Neural cell (in vitro differentiated cells): ENCODE data around the gene ZNF562. TPM values are rescaled to one million over a fixed set of nuclear protein-coding genes. Genes with fewer than 3 reads are reported as not detected.
A peak's percentile ranks its signal among the peaks of the same experiment; 100 is the strongest.

Experiments
- H2AFZ ChIP-seq: fragments of 200-600, 300-800 bp; sonication (generic), shearing (Covaris generic); 2 replicates; pipeline ENCODE4 v1.6.0; 2014; ENCODE audit warnings: low read depth, mild to moderate bottlenecking, antibody characterized with exemption, low read length, moderate library complexity
- H3F3A ChIP-seq: fragments of 200-600 bp; shearing (Covaris generic); 2 replicates; pipeline ENCODE4 v1.6.1; 2016; ENCODE audit warnings: mild to moderate bottlenecking, moderate library complexity, mixed read lengths, antibody characterized with exemption, low read length; ENCODE audit not compliant: insufficient read depth, poor library complexity, severe bottlenecking
- H3K27ac ChIP-seq: fragments of 200-600, 300-800 bp; sonication (generic), shearing (Covaris generic); 2 replicates; pipeline ENCODE4 v1.5.1; 2014; ENCODE audit warnings: mild to moderate bottlenecking, low read length, moderate library complexity
- H3K27me3 ChIP-seq: fragments of 300-800, 200-600 bp; sonication (generic), shearing (Covaris generic); 2 replicates; pipeline ENCODE4 v1.6.0; 2014; ENCODE audit warnings: mild to moderate bottlenecking, low read depth, low read length, moderate library complexity; ENCODE audit not compliant: insufficient read depth
- H3K36me3 ChIP-seq: fragments of 300-800, 200-600 bp; sonication (generic), shearing (Covaris generic); 2 replicates; pipeline ENCODE4 v1.5.1; 2014; ENCODE audit warnings: mild to moderate bottlenecking, antibody characterized with exemption, low read length, moderate library complexity; ENCODE audit not compliant: insufficient read depth
- H3K4me2 ChIP-seq: fragments of 300-800, 200-600 bp; sonication (generic), shearing (Covaris generic); 2 replicates; pipeline ENCODE4 v1.6.0; 2014; ENCODE audit warnings: mild to moderate bottlenecking, low read length
- H3K4me3 ChIP-seq: fragments of 300-800, 200-600 bp; sonication (generic), shearing (Covaris generic); 2 replicates; pipeline ENCODE4 v1.5.1; 2014; ENCODE audit warnings: mild to moderate bottlenecking, low read length, moderate library complexity
- H3K79me2 ChIP-seq: fragments of 200-600 bp; shearing (Covaris generic); replicated peaks from 2 replicates; pipeline ENCODE4 v1.6.0; 2014; ENCODE audit warnings: mild to moderate bottlenecking, low read length, moderate library complexity; ENCODE audit not compliant: insufficient read depth
- H3K9ac ChIP-seq: fragments of 300-800, 200-600 bp; sonication (generic), shearing (Covaris generic); 2 replicates; pipeline ENCODE4 v1.6.1; 2016; ENCODE audit warnings: mild to moderate bottlenecking, low read length, mixed read lengths
- H3K9me2 ChIP-seq: fragments of 200-600 bp; shearing (Covaris generic); 2 replicates; pipeline ENCODE4 v1.6.1; 2016; ENCODE audit warnings: mild to moderate bottlenecking, low read length, mixed read lengths; ENCODE audit not compliant: insufficient read depth
- H3K9me3 ChIP-seq: fragments of 200-600, 300-800 bp; sonication (generic), shearing (Covaris generic); 2 replicates; pipeline ENCODE4 v1.6.1; 2016; ENCODE audit warnings: mild to moderate bottlenecking, mixed run types, low read length, moderate library complexity, mixed read lengths
- H4K20me1 ChIP-seq: fragments of 200-600 bp; shearing (Covaris generic); 2 replicates; pipeline ENCODE4 v1.6.1; 2016; ENCODE audit warnings: mild to moderate bottlenecking, mixed run types; ENCODE audit not compliant: insufficient read depth
- CTCF ChIP-seq: fragments of 450-650 bp; IDR thresholded peaks from 2 replicates; pipeline ENCODE4 v1.5.1; 2014; ENCODE audit warnings: antibody characterized with exemption, mild to moderate bottlenecking, moderate library complexity; ENCODE audit not compliant: poor library complexity, severe bottlenecking
- EP300 ChIP-seq: fragments of 450-650 bp; conservative IDR thresholded peaks from 2 replicates; pipeline ENCODE4 v1.6.1; 2014; ENCODE audit warnings: antibody characterized with exemption, mild to moderate bottlenecking, moderate library complexity; ENCODE audit not compliant: poor library complexity, severe bottlenecking
- EZH2 ChIP-seq: fragments of 200-600, 300-800 bp; shearing (Covaris generic), sonication (generic); IDR thresholded peaks from 2 replicates; pipeline ENCODE4 v1.6.1; 2014; ENCODE audit warnings: antibody characterized with exemption, low read length, borderline replicate concordance, mild to moderate bottlenecking; ENCODE audit not compliant: insufficient read depth, poor library complexity, severe bottlenecking
- MXI1 ChIP-seq: fragments of 450-650 bp; conservative IDR thresholded peaks from 2 replicates; pipeline ENCODE4 v1.6.1; 2014; ENCODE audit warnings: antibody characterized with exemption, mild to moderate bottlenecking; ENCODE audit not compliant: poor library complexity, severe bottlenecking
- POLR2AphosphoS5 ChIP-seq: IDR thresholded peaks from 2 replicates; pipeline ENCODE4 v1.6.1; 2012
- RAD21 ChIP-seq: fragments of 450-650 bp; conservative IDR thresholded peaks from 2 replicates; pipeline ENCODE4 v1.6.1; 2014; ENCODE audit warnings: antibody characterized with exemption, mild to moderate bottlenecking, moderate library complexity
- REST ChIP-seq: IDR thresholded peaks from 2 replicates; pipeline ENCODE4 v1.6.1; 2012; ENCODE audit warnings: borderline replicate concordance
- SMC3 ChIP-seq: fragments of 450-650 bp; conservative IDR thresholded peaks from 2 replicates; pipeline ENCODE4 v1.6.1; 2014; ENCODE audit warnings: antibody characterized with exemption, mild to moderate bottlenecking, moderate library complexity; ENCODE audit not compliant: poor library complexity
- TAF1 ChIP-seq: IDR thresholded peaks from 2 replicates; pipeline ENCODE4 v1.6.1; 2012; ENCODE audit warnings: low read depth
- polyA plus RNA-seq: library from polyadenylated mRNA; depleted of rRNA; stranded (reverse); fragments of >200 nt; gene quantifications from 2 replicates; pipeline ENCODE4 v1.2.3, GENCODE V29; 2014

ZNF562 gene
- polyA plus RNA-seq, 1 donor from 2014 or later, result 0.01 TPM

DNA sequence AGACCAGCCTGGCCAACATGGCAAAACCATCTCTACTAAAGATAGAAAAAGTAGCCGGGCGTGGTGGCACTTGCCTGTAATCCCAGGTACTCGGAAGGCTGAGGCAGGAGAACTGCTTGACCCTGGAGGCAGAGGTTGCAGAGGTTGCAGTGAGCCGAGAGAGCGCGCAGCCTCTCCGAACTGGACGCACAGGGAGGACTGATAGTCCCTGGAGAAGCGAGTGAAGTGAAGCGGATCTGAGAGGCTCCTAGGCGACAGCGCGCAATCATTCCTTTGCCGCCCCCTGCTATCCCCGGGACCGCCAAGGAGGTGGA, 54.1 kb downstream of the ZNF562 start:
- Histone ChIP-seq H3K79me2 (peaks cover 30% of the 10 kb centered on the region), H3K9me2 (no peaks in the 10 kb centered on the region), H3K27me3 (no peaks in the 10 kb centered on the region), H2AFZ (peak overlapping the region; percentile 96), H3K36me3 (no peaks in the 10 kb centered on the region), H4K20me1 (no peaks in the 10 kb centered on the region), H3K9me3 (no peaks in the 10 kb centered on the region), H3K9ac (peak overlapping the region; percentile 98), H3F3A (peaks cover 2% of the 10 kb centered on the region), H3K27ac (peak overlapping the region; percentile 99), H3K4me3 (peak overlapping the region; percentile 87), H3K4me2 (peak overlapping the region; percentile 83)
- no peak for TF ChIP-seq RAD21
- TF ChIP-seq REST, result peak; percentile 76
- no peak for TF ChIP-seq TAF1
- no peak for TF ChIP-seq EZH2
- TF ChIP-seq EP300, result no peak
- no peak for TF ChIP-seq MXI1
- no peak for TF ChIP-seq SMC3
- TF ChIP-seq POLR2AphosphoS5, result no peak
- TF ChIP-seq CTCF, result peak; percentile 8

DNA sequence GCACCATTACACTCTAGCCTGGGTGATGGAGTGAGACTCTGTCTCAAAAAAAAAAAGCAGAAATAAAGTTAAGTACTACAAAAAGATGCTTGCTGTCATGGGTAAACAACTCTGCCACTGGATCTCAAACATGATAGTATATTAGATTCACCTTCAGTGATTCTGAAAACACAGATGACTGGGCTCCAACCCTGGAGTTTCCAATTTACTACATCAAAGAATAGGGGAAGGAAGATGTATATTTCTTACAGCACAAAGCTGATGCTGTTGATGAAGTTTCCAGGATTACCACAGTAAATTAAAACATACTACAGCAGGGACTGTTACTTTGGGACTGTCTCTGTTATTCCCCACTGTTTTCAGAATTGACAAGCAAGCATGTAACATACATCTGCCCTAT, 59.1 kb downstream of the ZNF562 start:
- Histone ChIP-seq H4K20me1 (no peaks in the 10 kb centered on the region), H3K4me2 (no peak overlapping the region), H3K9me2 (no peaks in the 10 kb centered on the region), H3K27me3 (no peaks in the 10 kb centered on the region), H3K79me2 (peaks cover 15% of the 10 kb centered on the region), H3K9me3 (no peaks in the 10 kb centered on the region), H3F3A (no peaks in the 10 kb centered on the region), H2AFZ (no peak overlapping the region), H3K9ac (no peak overlapping the region), H3K27ac (no peak overlapping the region), H3K36me3 (peaks cover 13% of the 10 kb centered on the region), H3K4me3 (no peak overlapping the region)
- TF ChIP-seq POLR2AphosphoS5 (no peak), TAF1 (no peak), REST (no peak), EZH2 (no peak), CTCF (no peak), EP300 (no peak), MXI1 (no peak), SMC3 (no peak), RAD21 (no peak)
